ENCODE data around the gene PTH1R.

GRCh38 chr3:46921041-46921440 is 43.5 kb downstream of the PTH1R start:
- TF ChIP-seq POLR2A (IDR thresholded peaks at IDR 0.05; ENCODE audit: low read depth, low read length) (no peak), POLR2AphosphoS5 (IDR thresholded peaks at IDR 0.05; ENCODE audit: low read depth, low read length) (peak; percentile 24; the same call in 1 of the 2 replicates), TAF1 (IDR thresholded peaks at IDR 0.05; ENCODE audit: borderline replicate concordance, low read depth, low read length) (no peak)

Measured in GM12892 (cell line).